PC-9 (cell line): Measurements from ENCODE around the gene SH3PXD2B.
"Not testable (repeated sequence)": the region's sequence is repeated elsewhere in the genome, so short reads cannot be mapped to it uniquely, and the experiment has no call there.

ENCODE experiments used
- EZH2 ChIP-seq: fragments of 200-600 bp; sonication (generic); IDR thresholded peaks from 2 replicates; pipeline ENCODE4 v1.8.0; 2017; ENCODE audit warnings: antibody characterized with exemption, low read depth
- TF ChIP-seq, protein P1 (sequence below): fragments of 200-600 bp; sonication (generic); conservative IDR thresholded peaks from 2 replicates; pipeline ENCODE4 v1.6.1; 2017; ENCODE audit warnings: mixed run types, antibody characterized with exemption, mild to moderate bottlenecking, moderate library complexity

GRCh38 chr5:172352526-172352925 lies 101.8 kb downstream of the SH3PXD2B start:
- TF ChIP-seq, protein P1, sequence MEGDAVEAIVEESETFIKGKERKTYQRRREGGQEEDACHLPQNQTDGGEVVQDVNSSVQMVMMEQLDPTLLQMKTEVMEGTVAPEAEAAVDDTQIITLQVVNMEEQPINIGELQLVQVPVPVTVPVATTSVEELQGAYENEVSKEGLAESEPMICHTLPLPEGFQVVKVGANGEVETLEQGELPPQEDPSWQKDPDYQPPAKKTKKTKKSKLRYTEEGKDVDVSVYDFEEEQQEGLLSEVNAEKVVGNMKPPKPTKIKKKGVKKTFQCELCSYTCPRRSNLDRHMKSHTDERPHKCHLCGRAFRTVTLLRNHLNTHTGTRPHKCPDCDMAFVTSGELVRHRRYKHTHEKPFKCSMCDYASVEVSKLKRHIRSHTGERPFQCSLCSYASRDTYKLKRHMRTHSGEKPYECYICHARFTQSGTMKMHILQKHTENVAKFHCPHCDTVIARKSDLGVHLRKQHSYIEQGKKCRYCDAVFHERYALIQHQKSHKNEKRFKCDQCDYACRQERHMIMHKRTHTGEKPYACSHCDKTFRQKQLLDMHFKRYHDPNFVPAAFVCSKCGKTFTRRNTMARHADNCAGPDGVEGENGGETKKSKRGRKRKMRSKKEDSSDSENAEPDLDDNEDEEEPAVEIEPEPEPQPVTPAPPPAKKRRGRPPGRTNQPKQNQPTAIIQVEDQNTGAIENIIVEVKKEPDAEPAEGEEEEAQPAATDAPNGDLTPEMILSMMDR = not testable (repeated sequence)
- not testable (repeated sequence) for TF ChIP-seq EZH2
